Activated B cell treated with CpG ODN at 0.5 μM for 24 hours (primary cell): ENCODE data around the gene LDB3. TPM values are rescaled to one million over a fixed set of nuclear protein-coding genes. Genes with fewer than 3 reads are reported as not detected.

Source experiments
- ATAC-seq: fragments of 200-7000 bp; cut with Tn5 transposase; one replicate; pipeline ENCODE4 v1.10.0; 2021; ENCODE audit warnings: low read depth, mild to moderate bottlenecking, moderate library complexity
- CTCF ChIA-PET: fragments of 350-600 bp; sonication (Branson Sonifier 250); formaldehyde crosslinking; loops from one replicate; lab custom pipeline; 2021; ENCODE audit warnings: antibody characterized with exemption; lab: Charles Lee
- POLR2A ChIA-PET: fragments of 350-600 bp; sonication (Branson Sonifier 250); formaldehyde crosslinking; loops from one replicate; lab custom pipeline; 2021; ENCODE audit warnings: antibody characterized with exemption; lab: Charles Lee
- DNase-seq: peaks from one replicate; pipeline ENCODE4 v3.0.0; 2022
- H3K27ac Mint-ChIP-seq: one replicate; pipeline ENCODE4 v1.8.0; 2020; ENCODE audit warnings: mixed read lengths
- H3K27me3 Mint-ChIP-seq: one replicate; pipeline ENCODE4 v1.8.0; 2021; ENCODE audit warnings: mixed read lengths
- H3K36me3 Mint-ChIP-seq: one replicate; pipeline ENCODE4 v1.8.0; 2021; ENCODE audit warnings: low read depth, mixed read lengths
- H3K4me1 Mint-ChIP-seq: one replicate; pipeline ENCODE4 v1.8.0; 2021; ENCODE audit warnings: mixed read lengths
- H3K4me3 Mint-ChIP-seq: one replicate; pipeline ENCODE4 v1.8.0; 2020; ENCODE audit warnings: mild to moderate bottlenecking, mixed read lengths
- H3K9me3 Mint-ChIP-seq: one replicate; pipeline ENCODE4 v1.8.0; 2020; ENCODE audit warnings: mixed read lengths
- CTCF ChIP-seq: fragments of 200-600 bp; IDR thresholded peaks from one replicate; pipeline ENCODE4 v1.8.0; 2022; ENCODE audit warnings: antibody characterized with exemption, mild to moderate bottlenecking
- intact Hi-C: fragments of 100-400 bp; cut with micrococcal nuclease; formaldehyde crosslinking; loops from one replicate; pipeline ENCODE4 v1.15.1; 2024
- total RNA-seq: library from RNA; stranded (reverse); gene quantifications from 2 replicates; pipeline ENCODE4 v1.2.3, GENCODE V29; 2022

Gene LDB3
- total RNA-seq, 1 donor from 2014 or later: not detected

- ATAC-seq: no peak
- intact Hi-C loops: no loop called here
- no peak for TF ChIP-seq CTCF
- Mint-ChIP-seq H3K4me3 (no peak overlapping the region), H3K36me3 (peaks cover 2% of the 10 kb centered on the region), H3K4me1 (peaks cover 10% of the 10 kb centered on the region), H3K27ac (no peak overlapping the region), H3K27me3 (no peaks in the 10 kb centered on the region), H3K9me3 (no peaks in the 10 kb centered on the region)
- DNase-seq: no peak
- ChIA-PET POLR2A (no interaction called here), CTCF (no interaction called here)
Observed at GRCh38 chr10:86708068-86708782, 39.9 kb downstream of the LDB3 start.

DNA sequence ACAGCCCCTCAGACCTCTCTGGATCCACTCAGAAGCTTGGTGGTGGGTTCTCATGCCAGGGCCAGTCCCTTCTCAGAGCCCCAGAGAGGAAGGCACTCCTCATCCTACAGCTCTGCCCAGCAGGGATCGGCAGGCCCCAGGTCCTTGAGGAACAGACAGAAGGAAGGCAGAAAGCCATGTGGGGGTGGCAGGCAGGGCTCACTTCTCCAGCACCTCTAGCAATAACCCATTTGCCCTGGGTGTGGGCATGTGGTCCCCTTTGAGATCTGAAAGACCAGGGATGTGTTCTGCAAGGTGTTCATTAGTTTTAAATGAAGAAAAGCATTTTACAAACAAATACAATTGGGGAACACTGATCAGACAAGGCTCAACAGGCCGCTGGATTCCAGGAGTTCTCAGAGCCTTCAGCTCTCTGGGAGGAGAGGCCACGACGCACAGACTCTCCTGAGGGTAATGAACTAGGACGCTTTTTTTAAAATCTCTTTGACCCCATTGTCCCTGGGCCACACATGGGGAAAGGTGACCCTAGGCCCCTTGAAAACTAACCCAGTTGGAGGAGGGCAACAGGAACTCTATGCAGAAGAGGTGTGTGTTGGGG lies 40.6 kb downstream of the LDB3 start:
- CTCF ChIA-PET: no interaction called here
- intact Hi-C loops: no loop called here
- Mint-ChIP-seq H3K27ac (no peak overlapping the region), H3K4me1 (peaks cover 10% of the 10 kb centered on the region), H3K4me3 (no peak overlapping the region), H3K27me3 (no peaks in the 10 kb centered on the region), H3K9me3 (no peaks in the 10 kb centered on the region), H3K36me3 (peaks cover 2% of the 10 kb centered on the region)
- DNase-seq (no peak), ATAC-seq (no peak)
- POLR2A ChIA-PET: no interaction called here
- no peak for TF ChIP-seq CTCF

DNA sequence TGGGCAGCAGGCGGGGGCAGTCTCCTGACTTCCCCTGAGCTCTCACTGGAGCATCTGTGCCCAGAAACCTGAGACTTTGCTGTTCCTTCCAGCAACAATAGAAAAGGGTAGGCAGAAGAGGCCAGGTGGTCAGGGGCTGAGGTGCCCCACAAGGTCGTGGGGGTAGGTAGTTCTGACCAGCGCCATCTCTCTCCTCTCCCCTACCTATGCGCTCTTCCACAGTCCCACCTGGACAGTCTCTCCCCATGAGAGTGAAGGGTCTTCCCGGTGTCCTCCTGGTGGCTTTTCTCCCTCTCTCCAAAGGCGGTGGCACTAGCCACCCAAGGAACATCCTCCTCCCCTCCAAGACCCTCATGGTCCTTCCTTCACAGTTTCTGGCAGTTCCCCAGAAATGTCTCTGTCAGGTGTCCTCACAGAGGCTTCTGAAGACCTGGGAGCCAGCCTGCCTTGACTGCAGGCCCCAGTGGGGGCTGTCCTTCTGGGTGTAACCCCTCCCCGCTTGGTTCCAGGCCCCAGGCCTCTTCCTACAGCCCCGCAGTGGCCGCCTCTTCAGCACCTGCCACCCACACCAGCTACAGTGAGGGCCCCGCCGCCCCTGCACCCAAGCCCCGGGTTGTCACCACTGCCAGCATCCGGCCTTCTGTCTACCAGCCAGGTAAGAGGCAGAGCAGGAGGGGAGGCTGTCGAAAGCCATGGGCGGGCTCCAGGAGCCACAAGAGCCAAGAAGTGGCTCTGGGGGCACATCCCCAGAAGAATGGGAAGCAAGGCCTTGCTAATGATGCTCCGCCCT lies 41.3 kb downstream of the LDB3 start:
- Mint-ChIP-seq H3K36me3 (peaks cover 2% of the 10 kb centered on the region), H3K4me1 (peaks cover 10% of the 10 kb centered on the region), H3K9me3 (no peaks in the 10 kb centered on the region), H3K27me3 (no peaks in the 10 kb centered on the region), H3K27ac (no peak overlapping the region), H3K4me3 (peak overlapping the region; percentile 66)
- POLR2A ChIA-PET: no interaction called here
- ATAC-seq: no peak
- no peak for TF ChIP-seq CTCF
- intact Hi-C loops: loop anchor here (2.0 to 5.0 kb wide), 3 partner anchors 88 to 187 kb away; partner anchors contain the start of gene WAPL
- CTCF ChIA-PET: no interaction called here
- DNase-seq: no peak

GRCh38 chr10:86710987-86711512 lies 42.7 kb downstream of the LDB3 start:
- Mint-ChIP-seq H3K9me3 (no peaks in the 10 kb centered on the region), H3K27me3 (no peaks in the 10 kb centered on the region), H3K4me1 (peaks cover 10% of the 10 kb centered on the region), H3K4me3 (peak overlapping the region; percentile 85), H3K27ac (peak overlapping the region; percentile 93), H3K36me3 (peaks cover 2% of the 10 kb centered on the region)
- peak; percentile 87 for ATAC-seq
- intact Hi-C loops: loop anchor here (1.0 to 5.0 kb wide), 8 partner anchors 45 to 298 kb away; partner anchors contain the start of genes BMPR1A and WAPL
- TF ChIP-seq CTCF: no peak
- POLR2A ChIA-PET: interaction anchor here (1.5 to 2.7 kb wide), 5 partner anchors 46 to 794 kb away, joined by 4 to 34 read pairs (median 7); partner anchors contain the start of genes BMPR1A, GLUD1, MINPP1 and SHLD2
- CTCF ChIA-PET: interaction anchor here (1.1 to 1.5 kb wide), 2 partner anchors 11 to 18 kb away, joined by 3 read pairs; no protein-coding TSS in a partner anchor
- DNase-seq: peak; percentile 84
